ENCODE data around the gene ABI3. TPM values are rescaled to one million over a fixed set of nuclear protein-coding genes. Genes with fewer than 3 reads are reported as not detected.
A peak's percentile ranks its signal among the peaks of the same experiment; 100 is the strongest.

Gene ABI3
- total RNA-seq, 2 donors from 2014 or later, result 27.9 to 32.4 TPM

DNA sequence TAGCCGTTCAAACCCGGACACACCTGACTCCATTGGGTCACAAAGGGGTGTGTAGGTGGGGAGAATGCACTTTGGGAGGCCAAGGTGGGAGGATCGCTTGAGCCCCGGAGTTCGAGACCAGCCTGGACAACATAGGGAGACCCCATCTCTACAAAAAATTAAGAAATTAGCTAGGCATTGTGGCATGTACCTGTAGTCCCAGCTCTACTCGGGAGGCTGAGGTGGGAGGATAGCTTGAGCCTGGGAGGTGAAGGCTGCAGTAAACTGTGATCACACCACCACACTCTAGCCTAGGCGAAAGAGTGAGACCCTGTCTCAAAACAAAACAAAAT, 21.0 kb downstream of the ABI3 start:
- DNase-seq (no peak), ATAC-seq (replicated peaks in 1 of 2) (no peak)
- Mint-ChIP-seq H3K36me3 (ENCODE audit: insufficient read depth in 2 of 2) (no peaks in the 10 kb centered on the region), H3K4me3 (peak overlapping the region; percentile 80 to 87), H3K27ac (no peak overlapping the region), H3K4me1 (ENCODE audit: low read depth) (peaks cover 22% of the 10 kb centered on the region), H3K9me3 (no peaks in the 10 kb centered on the region), H3K27me3 (ENCODE audit: low read depth) (peaks cover 43% of the 10 kb centered on the region)

DNA sequence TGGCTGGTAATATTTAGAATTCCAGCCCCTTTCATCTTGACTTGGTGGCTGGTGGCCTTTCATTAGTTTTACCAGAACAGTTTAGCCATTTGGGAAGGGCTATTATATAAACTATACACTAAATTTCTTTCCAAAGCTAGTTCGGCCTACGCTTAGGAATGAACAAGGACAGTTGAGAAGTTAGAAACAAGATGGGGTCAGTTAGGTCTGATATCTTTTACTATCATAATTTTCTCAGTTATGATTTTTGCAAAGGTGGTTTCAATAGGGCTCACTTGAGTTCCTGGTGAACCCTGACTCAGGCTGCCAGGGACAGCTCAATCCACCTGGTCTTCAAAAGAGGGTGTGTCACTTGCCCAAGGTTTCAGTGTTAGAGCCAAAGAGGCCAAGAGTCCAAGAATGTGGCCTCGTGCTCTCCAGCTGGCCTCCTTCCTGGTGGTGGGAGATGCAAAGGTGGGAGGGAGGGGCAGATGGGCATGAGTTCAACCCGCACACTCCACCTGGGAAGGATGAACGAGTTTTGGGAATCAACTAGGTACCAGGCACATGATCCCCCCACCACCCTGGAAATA, 24.1 kb downstream of the ABI3 start:
- Mint-ChIP-seq H3K36me3 (ENCODE audit: insufficient read depth in 2 of 2) (no peaks in the 10 kb centered on the region), H3K27me3 (ENCODE audit: low read depth) (peaks cover 22% of the 10 kb centered on the region), H3K9me3 (no peaks in the 10 kb centered on the region), H3K4me1 (ENCODE audit: low read depth) (peaks cover 12% of the 10 kb centered on the region), H3K4me3 (no peak overlapping the region), H3K27ac (no peak overlapping the region)
- no peak for DNase-seq
- ATAC-seq (replicated peaks in 1 of 2), result no peak

DNA sequence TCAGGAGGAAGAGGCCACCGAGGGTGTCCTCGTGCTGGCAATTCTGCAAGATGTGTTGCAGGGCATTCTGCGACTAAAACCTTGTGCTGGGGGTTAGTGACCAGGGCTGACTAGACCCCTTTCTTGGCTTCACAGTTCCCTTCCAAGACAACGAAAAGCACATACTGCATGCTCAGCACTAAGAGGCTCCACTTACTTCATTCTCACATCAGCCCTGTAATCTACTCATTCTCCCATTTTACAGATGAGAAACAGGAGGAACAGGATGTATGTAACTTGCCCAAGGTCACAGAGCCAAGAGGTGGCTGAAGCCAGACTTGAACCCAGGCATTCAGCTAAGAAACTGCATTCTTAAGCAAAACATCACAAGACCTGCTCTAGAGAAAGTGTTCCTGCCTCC, 25.4 kb downstream of the ABI3 start:
- no peaks in the 10 kb centered on the region for H3K36me3 Mint-ChIP-seq (ENCODE audit: insufficient read depth in 2 of 2)
- H3K27ac Mint-ChIP-seq, result no peak overlapping the region
- no peaks in the 10 kb centered on the region for H3K9me3 Mint-ChIP-seq
- peaks cover 18% of the 10 kb centered on the region for H3K27me3 Mint-ChIP-seq (ENCODE audit: low read depth)
- DNase-seq, result no peak
- H3K4me3 Mint-ChIP-seq, result no peak overlapping the region
- H3K4me1 Mint-ChIP-seq (ENCODE audit: low read depth), result peaks cover 9% of the 10 kb centered on the region
- no peak for ATAC-seq (replicated peaks in 1 of 2)

- DNase-seq, result no peak
- H3K4me3 Mint-ChIP-seq, result no peak overlapping the region
- no peak overlapping the region for H3K27ac Mint-ChIP-seq
- H3K36me3 Mint-ChIP-seq (ENCODE audit: insufficient read depth in 2 of 2), result no peaks in the 10 kb centered on the region
- H3K4me1 Mint-ChIP-seq (ENCODE audit: low read depth), result no peaks in the 10 kb centered on the region
- no peaks in the 10 kb centered on the region for H3K9me3 Mint-ChIP-seq
- no peaks in the 10 kb centered on the region for H3K27me3 Mint-ChIP-seq (ENCODE audit: low read depth)
- no peak for ATAC-seq (replicated peaks in 1 of 2)
Observed at GRCh38 chr17:49239963-49240362, 29.5 kb downstream of the ABI3 start.

DNA sequence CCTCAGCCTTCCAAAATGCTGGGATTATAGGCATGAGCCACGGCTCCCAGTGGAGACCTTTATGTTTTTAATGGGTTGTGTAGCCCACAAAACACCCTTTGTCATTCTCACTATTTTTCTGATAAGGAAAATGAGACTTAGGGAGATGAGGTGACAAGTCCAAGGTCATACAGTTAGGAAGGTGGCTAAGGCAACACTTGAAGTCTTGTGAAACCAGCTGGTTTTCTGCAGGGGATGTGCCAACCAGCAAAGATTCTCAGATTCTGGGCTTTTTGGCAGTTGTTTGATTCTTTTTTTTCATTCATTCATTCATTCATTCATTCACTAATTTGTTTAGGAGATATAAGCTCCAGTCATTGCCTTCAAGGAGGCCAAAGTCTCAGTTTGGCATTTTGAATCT, 30.1 kb downstream of the ABI3 start:
- H3K4me1 Mint-ChIP-seq (ENCODE audit: low read depth), result no peaks in the 10 kb centered on the region
- no peaks in the 10 kb centered on the region for H3K36me3 Mint-ChIP-seq (ENCODE audit: insufficient read depth in 2 of 2)
- no peaks in the 10 kb centered on the region for H3K9me3 Mint-ChIP-seq
- no peaks in the 10 kb centered on the region for H3K27me3 Mint-ChIP-seq (ENCODE audit: low read depth)
- no peak overlapping the region for H3K27ac Mint-ChIP-seq
- DNase-seq (no peak), ATAC-seq (replicated peaks in 1 of 2) (no peak)
- H3K4me3 Mint-ChIP-seq, result no peak overlapping the region

- Mint-ChIP-seq H3K27me3 (ENCODE audit: low read depth) (no peaks in the 10 kb centered on the region), H3K27ac (no peak overlapping the region), H3K4me1 (ENCODE audit: low read depth) (no peaks in the 10 kb centered on the region), H3K9me3 (no peaks in the 10 kb centered on the region), H3K36me3 (ENCODE audit: insufficient read depth in 2 of 2) (no peaks in the 10 kb centered on the region), H3K4me3 (no peak overlapping the region)
- DNase-seq (no peak), ATAC-seq (replicated peaks in 1 of 2) (no peak)
Observed at GRCh38 chr17:49241040-49241439, 30.5 kb downstream of the ABI3 start.

- DNase-seq, result no peak
- H3K27ac Mint-ChIP-seq, result no peak overlapping the region
- H3K4me1 Mint-ChIP-seq (ENCODE audit: low read depth), result no peaks in the 10 kb centered on the region
- H3K9me3 Mint-ChIP-seq, result no peaks in the 10 kb centered on the region
- H3K27me3 Mint-ChIP-seq (ENCODE audit: low read depth), result no peaks in the 10 kb centered on the region
- no peaks in the 10 kb centered on the region for H3K36me3 Mint-ChIP-seq (ENCODE audit: insufficient read depth in 2 of 2)
- H3K4me3 Mint-ChIP-seq, result no peak overlapping the region
- no peak for ATAC-seq (replicated peaks in 1 of 2)
Observed at GRCh38 chr17:49241692-49242397, 31.3 kb downstream of the ABI3 start.

DNA sequence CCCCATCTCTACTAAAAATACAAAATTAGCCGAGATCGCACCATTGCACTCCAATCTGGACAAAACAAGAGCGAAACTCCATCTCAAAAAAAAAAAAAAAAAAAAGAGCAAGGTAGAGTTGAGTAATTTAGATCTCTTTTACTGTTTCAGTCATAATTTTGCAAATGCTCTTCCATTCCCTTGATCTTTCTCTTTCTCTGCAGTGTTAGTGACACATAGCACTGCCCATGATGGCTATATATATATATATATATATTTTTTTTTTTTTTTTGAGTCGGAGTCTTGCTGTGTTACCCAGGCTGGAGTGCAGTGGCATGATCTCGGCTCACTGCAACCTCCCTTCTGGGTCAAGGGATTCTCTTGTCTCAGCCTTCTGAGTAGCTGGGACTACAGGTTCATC, 32.3 kb downstream of the ABI3 start:
- Mint-ChIP-seq H3K9me3 (no peaks in the 10 kb centered on the region), H3K27me3 (ENCODE audit: low read depth) (no peaks in the 10 kb centered on the region), H3K27ac (no peak overlapping the region), H3K36me3 (ENCODE audit: insufficient read depth in 2 of 2) (no peaks in the 10 kb centered on the region), H3K4me3 (no peak overlapping the region), H3K4me1 (ENCODE audit: low read depth) (no peaks in the 10 kb centered on the region)
- ATAC-seq (replicated peaks in 1 of 2) (peak in 1 of 2 donors; percentile 57), DNase-seq (no peak)

- Mint-ChIP-seq H3K4me3 (no peak overlapping the region), H3K27me3 (ENCODE audit: low read depth) (no peaks in the 10 kb centered on the region), H3K4me1 (ENCODE audit: low read depth) (no peaks in the 10 kb centered on the region), H3K36me3 (ENCODE audit: insufficient read depth in 2 of 2) (no peaks in the 10 kb centered on the region), H3K9me3 (no peaks in the 10 kb centered on the region), H3K27ac (no peak overlapping the region)
- DNase-seq (no peak), ATAC-seq (replicated peaks in 1 of 2) (no peak)
Observed at GRCh38 chr17:49244839-49245238, 34.3 kb downstream of the ABI3 start.

DNA sequence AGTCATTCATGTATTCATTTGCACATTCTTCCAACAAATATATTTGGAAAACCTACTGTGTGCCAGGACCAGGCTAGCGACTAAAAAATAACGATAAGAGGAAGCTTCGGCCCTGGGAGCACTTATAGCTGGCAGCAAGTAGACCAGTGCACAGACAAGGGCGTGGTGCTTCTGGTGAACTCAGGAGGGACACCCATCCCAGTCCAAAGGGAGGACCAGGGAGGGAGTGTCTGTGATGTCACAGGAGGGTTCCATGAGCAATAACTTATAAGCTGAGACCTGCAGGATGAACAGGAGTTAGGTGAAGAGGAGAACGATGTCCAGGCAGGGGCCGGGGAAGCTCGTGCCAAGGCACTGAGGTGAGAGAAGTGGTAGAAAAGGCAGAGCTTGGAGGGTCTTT, 37.4 kb downstream of the ABI3 start:
- Mint-ChIP-seq H3K9me3 (no peaks in the 10 kb centered on the region), H3K27ac (no peak overlapping the region), H3K4me3 (no peak overlapping the region), H3K27me3 (ENCODE audit: low read depth) (peaks cover 7% of the 10 kb centered on the region), H3K36me3 (ENCODE audit: insufficient read depth in 2 of 2) (no peaks in the 10 kb centered on the region), H3K4me1 (ENCODE audit: low read depth) (no peaks in the 10 kb centered on the region)
- ATAC-seq (replicated peaks in 1 of 2), result no peak
- DNase-seq, result no peak

GRCh38 chr17:49249292-49249794, 38.8 kb downstream of the ABI3 start:
- H3K27me3 Mint-ChIP-seq (ENCODE audit: low read depth), result peaks cover 9% of the 10 kb centered on the region
- H3K36me3 Mint-ChIP-seq (ENCODE audit: insufficient read depth in 2 of 2), result no peaks in the 10 kb centered on the region
- ATAC-seq (replicated peaks in 1 of 2) (no peak), DNase-seq (no peak)
- H3K4me3 Mint-ChIP-seq, result no peak overlapping the region
- no peak overlapping the region for H3K27ac Mint-ChIP-seq
- H3K9me3 Mint-ChIP-seq, result no peaks in the 10 kb centered on the region
- H3K4me1 Mint-ChIP-seq (ENCODE audit: low read depth), result no peaks in the 10 kb centered on the region

DNA sequence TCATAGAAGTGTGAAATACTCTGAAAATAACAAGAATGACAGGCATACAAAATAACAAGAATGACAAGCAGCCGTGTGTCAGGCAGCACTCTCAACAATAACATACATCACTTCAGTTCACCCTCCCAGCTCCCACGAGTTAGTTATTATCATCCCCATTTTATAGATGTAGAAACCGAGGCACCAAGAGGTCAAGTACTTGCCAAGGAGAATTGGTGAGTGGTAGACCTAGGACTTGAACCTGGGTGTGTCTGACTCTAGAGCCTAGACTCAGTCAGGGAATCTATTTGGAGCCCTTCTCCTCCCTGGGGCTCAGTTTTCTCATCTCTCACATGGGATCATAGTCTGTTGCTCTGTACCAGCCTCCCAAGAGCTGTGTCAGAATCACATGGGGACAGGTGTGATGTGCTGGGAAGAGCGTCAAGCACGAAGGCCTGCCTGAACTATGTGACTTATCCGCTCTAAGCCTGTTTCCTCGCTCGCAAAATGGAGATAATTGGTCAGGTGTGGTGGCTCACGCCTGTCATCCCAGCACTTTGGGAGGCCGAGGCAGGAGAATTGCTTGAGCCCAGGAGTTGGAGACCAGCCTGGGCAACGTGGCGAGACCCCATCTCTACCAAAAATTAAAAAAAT, 39.5 kb downstream of the ABI3 start:
- Mint-ChIP-seq H3K36me3 (ENCODE audit: insufficient read depth in 2 of 2) (no peaks in the 10 kb centered on the region), H3K4me1 (ENCODE audit: low read depth) (no peaks in the 10 kb centered on the region), H3K27me3 (ENCODE audit: low read depth) (peaks cover 9% of the 10 kb centered on the region), H3K4me3 (no peak overlapping the region), H3K9me3 (no peaks in the 10 kb centered on the region), H3K27ac (no peak overlapping the region)
- DNase-seq (no peak), ATAC-seq (replicated peaks in 1 of 2) (no peak)

DNA sequence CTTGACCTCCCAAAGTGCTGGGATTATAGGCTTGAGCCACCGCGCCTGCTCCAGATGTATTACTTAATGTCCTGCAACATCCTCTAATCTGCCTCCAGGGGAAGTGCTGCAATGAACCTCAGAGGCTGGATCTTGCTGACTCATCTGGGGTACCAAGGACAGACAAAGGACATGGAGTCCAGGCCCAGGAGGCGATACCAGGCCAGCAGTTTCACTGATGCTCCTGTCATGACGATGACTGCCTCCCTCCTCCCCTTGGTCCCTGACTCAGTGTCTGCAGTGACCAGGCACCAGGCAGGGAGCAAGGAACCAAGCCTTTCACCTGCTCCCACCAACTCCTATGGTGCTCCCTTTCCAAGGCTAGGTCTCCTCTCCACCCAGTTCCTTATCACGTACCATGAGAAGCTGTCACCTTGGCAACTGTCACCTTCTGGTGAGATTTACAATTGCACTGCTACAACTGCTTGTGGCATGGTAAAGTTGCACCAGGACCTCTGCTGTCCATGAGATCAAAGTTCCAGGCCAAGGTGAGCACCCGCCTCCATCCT, 41.7 kb downstream of the ABI3 start:
- Mint-ChIP-seq H3K4me3 (no peak overlapping the region), H3K9me3 (no peaks in the 10 kb centered on the region), H3K4me1 (ENCODE audit: low read depth) (no peaks in the 10 kb centered on the region), H3K27me3 (ENCODE audit: low read depth) (peaks cover 9% of the 10 kb centered on the region), H3K36me3 (ENCODE audit: insufficient read depth in 2 of 2) (no peaks in the 10 kb centered on the region), H3K27ac (no peak overlapping the region)
- no peak for ATAC-seq (replicated peaks in 1 of 2)
- DNase-seq, result no peak
